SK-N-SH treated with all-trans-retinoic acid at 6 μM for 48 hours (cell line): ENCODE measurements around the gene GAST.

Source experiments
- BACH2 ChIP-seq: fragments of 250-450 bp; sonication (Bioruptor Pico); IDR thresholded peaks from 2 replicates; pipeline ENCODE4 v1.9.0; 2021; ENCODE audit warnings: mild to moderate bottlenecking, borderline replicate concordance
- CREB5 ChIP-seq: fragments of 250-450 bp; sonication (Bioruptor Pico); IDR thresholded peaks from 2 replicates; pipeline ENCODE4 v1.5.1; 2020; ENCODE audit warnings: low read depth, mild to moderate bottlenecking, moderate library complexity
- CSRNP3 ChIP-seq: fragments of 250-450 bp; sonication (Bioruptor Pico); IDR thresholded peaks from 2 replicates; pipeline ENCODE4 v1.5.1; 2021; ENCODE audit warnings: mild to moderate bottlenecking, moderate library complexity
- ESRRG ChIP-seq: fragments of 250-450 bp; sonication (Bioruptor Pico); IDR thresholded peaks from 2 replicates; pipeline ENCODE4 v1.6.1; 2021; ENCODE audit warnings: mild to moderate bottlenecking
- OSR1 ChIP-seq: fragments of 250-450 bp; sonication (Bioruptor Pico); IDR thresholded peaks from 2 replicates; pipeline ENCODE4 v1.8.0; 2022; ENCODE audit warnings: moderate library complexity, mild to moderate bottlenecking, inconsistent platforms
- POU6F1 ChIP-seq: fragments of 250-450 bp; sonication (Bioruptor Pico); IDR thresholded peaks from 2 replicates; pipeline ENCODE4 v1.8.0; 2021; ENCODE audit warnings: low read depth, mild to moderate bottlenecking, moderate library complexity, borderline replicate concordance
- RARB ChIP-seq: fragments of 250-450 bp; sonication (Bioruptor Pico); IDR thresholded peaks from 2 replicates; pipeline ENCODE4 v1.8.0; 2021; ENCODE audit warnings: mild to moderate bottlenecking, moderate library complexity
- TCF4 ChIP-seq: fragments of 250-450 bp; sonication (Bioruptor Pico); IDR thresholded peaks from 2 replicates; pipeline ENCODE4 v1.8.0; 2021; ENCODE audit warnings: mild to moderate bottlenecking, moderate library complexity, borderline replicate concordance
- TOX ChIP-seq: fragments of 250-450 bp; sonication (Bioruptor Pico); IDR thresholded peaks from 2 replicates; pipeline ENCODE4 v1.8.0; 2021; ENCODE audit warnings: mild to moderate bottlenecking, moderate library complexity, borderline replicate concordance
- TSHZ2 ChIP-seq: fragments of 250-450 bp; sonication (Bioruptor Pico); IDR thresholded peaks from 2 replicates; pipeline ENCODE4 v1.5.0; 2020; ENCODE audit warnings: mild to moderate bottlenecking, moderate library complexity
- ZFP3 ChIP-seq: fragments of 250-450 bp; sonication (Bioruptor Pico); IDR thresholded peaks from 2 replicates; pipeline ENCODE4 v1.5.0; 2020; ENCODE audit warnings: mild to moderate bottlenecking, moderate library complexity
- ZFP30 ChIP-seq: fragments of 450-650 bp; formaldehyde crosslinking; IDR thresholded peaks from 2 replicates; pipeline ENCODE4 v1.5.0; 2022; ENCODE audit warnings: mild to moderate bottlenecking, moderate library complexity
- ZNF565 ChIP-seq: fragments of 450-650 bp; formaldehyde crosslinking; conservative IDR thresholded peaks from 2 replicates; pipeline ENCODE4 v1.5.0; 2020; ENCODE audit warnings: low read depth, mild to moderate bottlenecking, moderate library complexity

- TF ChIP-seq TSHZ2, result no peak
- no peak for TF ChIP-seq CREB5 (CRISPR knock-in tag)
- peak; percentile 26; the same call in 1 of the 2 replicates for TF ChIP-seq ZFP3 (CRISPR knock-in tag)
- TF ChIP-seq CSRNP3 (CRISPR knock-in tag), result no peak
- no peak for TF ChIP-seq ESRRG (CRISPR knock-in tag)
- peak; percentile 72 for TF ChIP-seq RARB
- no peak for TF ChIP-seq BACH2 (CRISPR knock-in tag)
- no peak for TF ChIP-seq TCF4 (CRISPR knock-in tag)
- no peak for TF ChIP-seq ZNF565 (CRISPR knock-in tag)
- no peak for TF ChIP-seq ZFP30 (CRISPR knock-in tag)
- peak; percentile 71 for TF ChIP-seq TOX (CRISPR knock-in tag)
- no peak for TF ChIP-seq POU6F1 (CRISPR knock-in tag)
- no peak for TF ChIP-seq OSR1 (CRISPR knock-in tag)
These were observed 33.7 kb upstream of the GAST start for GRCh38 chr17:41678411-41678906.
